Duodenal mucosa (tissue), 2 donors: Measurements from ENCODE around the gene KRT78.
"Not testable (repeated sequence)": the region's sequence is repeated elsewhere in the genome, so short reads cannot be mapped to it uniquely, and the experiment has no call there.

Experiments used
- H3K27ac ChIP-seq: one replicate; pipeline ENCODE4 v1.7.0; 2013; ENCODE audit warnings: low read depth, low read length
- H3K27me3 ChIP-seq, 2 donors: one replicate each; pipeline ENCODE4 v1.7.0; 2013; ENCODE audit warnings: low read length in 2 of 2, control low read depth in 1 of 2; ENCODE audit not compliant: insufficient read depth in 2 of 2, control insufficient read depth in 1 of 2
- H3K36me3 ChIP-seq, 2 donors: one replicate each; pipeline ENCODE4 v1.7.0; 2013; ENCODE audit warnings: low read length in 2 of 2, control low read depth in 1 of 2; ENCODE audit not compliant: insufficient read depth in 2 of 2, control insufficient read depth in 1 of 2
- H3K4me1 ChIP-seq, 2 donors: one replicate each; pipeline ENCODE4 v1.7.0; 2013; ENCODE audit warnings: low read length in 2 of 2, control low read depth in 1 of 2; ENCODE audit not compliant: insufficient read depth in 2 of 2, control insufficient read depth in 1 of 2
- H3K4me3 ChIP-seq, 2 donors: one replicate each; pipeline ENCODE4 v1.7.0; 2013; ENCODE audit warnings: low read length in 2 of 2, low read depth in 1 of 2
- H3K9ac ChIP-seq, 2 donors: one replicate each; pipeline ENCODE4 v1.7.0; 2013; ENCODE audit warnings: low read length in 2 of 2, low read depth in 1 of 2
- H3K9me3 ChIP-seq, 2 donors: one replicate each; pipeline ENCODE4 v1.7.0; 2013; ENCODE audit warnings: low read length in 2 of 2, control low read depth in 1 of 2; ENCODE audit not compliant: control insufficient read depth in 1 of 2

Gene KRT78

GRCh38 chr12:52848661-52849255 lies at the start of gene KRT78:
Gene KRT78 (minus strand): TSS chr12:52848994. CDS start chr12:52848930, 64 bp downstream.
- no peaks in the 10 kb centered on the region for H3K36me3 ChIP-seq
- H3K4me1 ChIP-seq = no peaks in the 10 kb centered on the region
- H3K27me3 ChIP-seq = no peaks in the 10 kb centered on the region
- H3K9ac ChIP-seq = no peak within 1 kb of the TSS
- H3K4me3 ChIP-seq = no peak within 1 kb of the TSS
- no peak within 1 kb of the TSS for H3K27ac ChIP-seq
- no peaks in the 10 kb centered on the region for H3K9me3 ChIP-seq

GRCh38 chr12:52896190-52897100 lies 47.7 kb upstream of the KRT78 start:
- H3K36me3 ChIP-seq = peaks cover 17 to 39% of the 10 kb centered on the region in 2 donors
- H3K9me3 ChIP-seq = no peaks in the 10 kb centered on the region
- H3K4me3 ChIP-seq = no peak overlapping the region
- peak overlapping the region; percentile 48 to 52 for H3K9ac ChIP-seq
- no peaks in the 10 kb centered on the region for H3K27me3 ChIP-seq
- peaks cover 48 to 50% of the 10 kb centered on the region in 2 donors for H3K4me1 ChIP-seq
- peak overlapping the region; percentile 92 for H3K27ac ChIP-seq

- Histone ChIP-seq H3K36me3 (peaks cover 13 to 32% of the 10 kb centered on the region in 2 donors), H3K27ac (peak overlapping the region; percentile 92), H3K27me3 (no peaks in the 10 kb centered on the region), H3K4me1 (peaks cover 41 to 43% of the 10 kb centered on the region in 2 donors), H3K9me3 (no peaks in the 10 kb centered on the region), H3K4me3 (no peak overlapping the region), H3K9ac (peak overlapping the region in 1 of 2 donors; percentile 52)
Measured at GRCh38 chr12:52895726-52896189, 47.0 kb upstream of the KRT78 start.

GRCh38 chr12:52892974-52893373 lies 44.2 kb upstream of the KRT78 start:
- H3K9ac ChIP-seq = no peak overlapping the region
- H3K9me3 ChIP-seq = no peaks in the 10 kb centered on the region
- H3K27me3 ChIP-seq = no peaks in the 10 kb centered on the region
- H3K36me3 ChIP-seq = peaks cover 6 to 11% of the 10 kb centered on the region in 2 donors
- H3K4me3 ChIP-seq = no peak overlapping the region
- no peak overlapping the region for H3K27ac ChIP-seq
- peaks cover 21 to 27% of the 10 kb centered on the region in 2 donors for H3K4me1 ChIP-seq

- Histone ChIP-seq H3K27ac (no peak overlapping the region), H3K36me3 (peaks cover 6 to 8% of the 10 kb centered on the region in 2 donors), H3K9ac (no peak overlapping the region), H3K9me3 (no peaks in the 10 kb centered on the region), H3K27me3 (no peaks in the 10 kb centered on the region), H3K4me3 (no peak overlapping the region), H3K4me1 (peaks cover 16 to 23% of the 10 kb centered on the region in 2 donors)
Measured at GRCh38 chr12:52892207-52892852, 43.5 kb upstream of the KRT78 start.

- H3K4me3 ChIP-seq = no peak overlapping the region
- H3K9ac ChIP-seq = no peak overlapping the region
- H3K27ac ChIP-seq = no peak overlapping the region
- no peaks in the 10 kb centered on the region for H3K9me3 ChIP-seq
- H3K36me3 ChIP-seq = no peaks in the 10 kb centered on the region
- no peaks in the 10 kb centered on the region for H3K27me3 ChIP-seq
- peaks cover 4 to 14% of the 10 kb centered on the region in 2 donors for H3K4me1 ChIP-seq
Measured at GRCh38 chr12:52891044-52891443, 42.2 kb upstream of the KRT78 start.

GRCh38 chr12:52890417-52890816 lies 41.6 kb upstream of the KRT78 start:
- Histone ChIP-seq H3K9ac (no peak overlapping the region), H3K4me3 (no peak overlapping the region), H3K4me1 (peaks cover 5 to 10% of the 10 kb centered on the region in 2 donors)

GRCh38 chr12:52884526-52885293 lies 35.9 kb upstream of the KRT78 start:
- Histone ChIP-seq H3K36me3 (no peaks in the 10 kb centered on the region), H3K9me3 (no peaks in the 10 kb centered on the region), H3K27me3 (no peaks in the 10 kb centered on the region), H3K27ac (no peak overlapping the region), H3K4me1 (peaks cover 4 to 13% of the 10 kb centered on the region in 2 donors), H3K9ac (no peak overlapping the region), H3K4me3 (no peak overlapping the region)

More at GRCh38 chr12:52890417-52890816, 41.6 kb upstream of the KRT78 start:
- H3K27me3 ChIP-seq = no peaks in the 10 kb centered on the region
- H3K36me3 ChIP-seq = no peaks in the 10 kb centered on the region
- H3K27ac ChIP-seq = no peak overlapping the region
- no peaks in the 10 kb centered on the region for H3K9me3 ChIP-seq

- H3K4me3 ChIP-seq, H3K27me3 ChIP-seq, H3K9ac ChIP-seq, H3K9me3 ChIP-seq, H3K36me3 ChIP-seq, H3K27ac ChIP-seq: not testable (repeated sequence)
- H3K4me1 ChIP-seq = peaks cover 16 to 44% of the 10 kb centered on the region in 2 donors
Measured at GRCh38 chr12:52880499-52880898, 31.7 kb upstream of the KRT78 start.
